Measurements from ENCODE around the gene TREM1. TPM values are rescaled to one million over a fixed set of nuclear protein-coding genes. Genes with fewer than 3 reads are reported as not detected.
"Not testable (repeated sequence)": the region's sequence is repeated elsewhere in the genome, so short reads cannot be mapped to it uniquely, and the experiment has no call there.

The TREM1 gene
- total and polyA plus RNA-seq, 4 experiments from 2014 or later = not detected

DNA sequence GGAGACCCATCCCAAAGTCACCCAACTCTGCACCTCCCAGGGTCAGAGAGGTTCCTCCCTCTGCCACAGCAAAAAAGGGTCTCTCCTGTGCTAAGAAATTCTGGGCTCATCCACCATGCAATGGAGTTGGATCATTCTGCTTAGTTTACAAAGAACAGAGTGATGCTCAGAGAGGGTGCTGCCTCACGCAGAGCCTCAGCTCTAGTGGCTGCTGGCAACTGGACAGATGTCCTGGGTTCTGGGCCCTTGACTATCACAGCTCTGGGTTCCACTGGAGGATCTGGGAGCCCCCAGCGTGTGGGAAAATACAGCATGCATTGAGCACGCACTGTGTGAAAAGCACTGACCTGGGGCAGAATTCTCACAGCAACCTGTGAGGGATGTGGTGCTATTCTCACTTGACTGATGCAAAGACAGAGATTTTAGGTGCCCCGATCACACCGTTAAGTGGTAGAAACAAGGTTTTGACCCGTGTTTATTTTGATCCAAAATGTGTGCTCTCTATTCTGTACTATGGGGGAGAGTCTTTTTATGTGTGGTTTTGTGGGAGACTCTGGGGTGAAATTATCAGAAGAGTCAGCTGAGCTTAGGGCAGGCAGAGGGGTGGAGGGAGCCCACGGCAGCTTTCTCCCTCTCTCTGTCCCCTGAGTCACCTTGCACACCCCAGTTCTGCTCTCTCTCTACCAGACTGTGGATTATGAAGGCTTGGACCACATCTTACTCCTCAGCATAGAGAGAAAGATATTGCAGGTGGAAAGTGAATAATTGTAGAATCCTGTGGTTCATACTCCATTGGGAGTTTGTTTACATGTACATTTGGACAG lies 38.4 kb downstream of the TREM1 start:
- CTCF ChIA-PET (ENCODE audit: partially characterized antibody) = no interaction called here
- Histone ChIP-seq H3K9me3 (ENCODE audit: control insufficient read depth in 1 of 2, low read length in 2 of 2) (no peaks in the 10 kb centered on the region), H3K4me3 (ENCODE audit: low read length in 2 of 2) (no peak overlapping the region), H3K36me3 (ENCODE audit: insufficient read depth, low read length) (no peaks in the 10 kb centered on the region), H3K4me1 (ENCODE audit: insufficient read depth, low read length) (peaks cover 9% of the 10 kb centered on the region), H3K27me3 (ENCODE audit: insufficient read depth, low read length) (peaks cover 5% of the 10 kb centered on the region), H3K27ac (ENCODE audit: low read depth, low read length) (no peak overlapping the region)
- H3K4me1 Mint-ChIP-seq = peaks cover 13 to 18% (median 16%) of the 10 kb centered on the region in 4 donors
- no peaks in the 10 kb centered on the region for H3K36me3 Mint-ChIP-seq
- no peak for DNase-seq
- H3K9me3 Mint-ChIP-seq = peaks cover 0 to 3% (median 0%) of the 10 kb centered on the region in 8 donors
- H3K27ac Mint-ChIP-seq = peak overlapping the region in 3 of 7 donors; percentile 9 to 34 (median 30)
- H3K4me3 Mint-ChIP-seq = no peak overlapping the region
- peaks cover 0 to 7% of the 10 kb centered on the region in 2 donors for H3K27me3 Mint-ChIP-seq
- intact Hi-C loops (cut with micrococcal nuclease) = no loop called here
- POLR2A ChIA-PET (ENCODE audit: partially characterized antibody) = no interaction called here

GRCh38 chr6:41247288-41247865 lies 39.1 kb downstream of the TREM1 start:
- Mint-ChIP-seq H3K9me3 (peaks cover 0 to 3% (median 0%) of the 10 kb centered on the region in 8 donors), H3K36me3 (no peaks in the 10 kb centered on the region), H3K4me3 (no peak overlapping the region), H3K27ac (peak overlapping the region in 4 of 7 donors; percentile 9 to 60 (median 30)), H3K27me3 (peaks cover 0 to 5% of the 10 kb centered on the region in 2 donors), H3K4me1 (peaks cover 13 to 18% (median 16%) of the 10 kb centered on the region in 4 donors)
- DNase-seq = no peak
- POLR2A ChIA-PET (ENCODE audit: partially characterized antibody) = no interaction called here
- CTCF ChIA-PET (ENCODE audit: partially characterized antibody) = no interaction called here
- H3K4me3 ChIP-seq (ENCODE audit: low read length in 2 of 2) = no peak overlapping the region
- intact Hi-C loops (cut with micrococcal nuclease) = no loop called here
- no peak overlapping the region for H3K27ac ChIP-seq (ENCODE audit: low read depth, low read length)
- peaks cover 5% of the 10 kb centered on the region for H3K27me3 ChIP-seq (ENCODE audit: insufficient read depth, low read length)
- no peaks in the 10 kb centered on the region for H3K36me3 ChIP-seq (ENCODE audit: insufficient read depth, low read length)
- H3K9me3 ChIP-seq (ENCODE audit: control insufficient read depth in 1 of 2, low read length in 2 of 2) = no peaks in the 10 kb centered on the region
- H3K4me1 ChIP-seq (ENCODE audit: insufficient read depth, low read length) = peaks cover 9% of the 10 kb centered on the region

DNA sequence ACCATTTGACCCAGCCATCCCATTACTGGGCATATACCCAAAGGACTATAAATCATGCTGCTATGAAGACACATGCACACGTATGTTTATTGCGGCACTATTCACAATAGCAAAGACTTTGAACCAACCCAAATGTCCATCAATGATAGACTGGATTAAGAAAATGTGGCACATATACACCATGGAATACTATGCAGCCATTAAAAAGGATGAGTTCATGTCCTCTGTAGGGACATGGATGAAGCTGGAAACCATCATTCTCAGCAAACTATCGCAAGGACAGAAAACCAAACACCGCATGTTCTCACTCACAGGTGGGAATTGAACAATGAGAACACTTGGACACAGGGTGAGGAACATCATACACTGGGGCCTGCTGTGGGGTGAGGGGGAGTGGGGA lies 40.0 kb downstream of the TREM1 start:
- H3K4me1 ChIP-seq (ENCODE audit: insufficient read depth, low read length); H3K4me3 Mint-ChIP-seq; H3K36me3 Mint-ChIP-seq; H3K4me3 ChIP-seq (ENCODE audit: low read length in 2 of 2); H3K9me3 ChIP-seq (ENCODE audit: control insufficient read depth in 1 of 2, low read length in 2 of 2); POLR2A ChIA-PET (ENCODE audit: partially characterized antibody); H3K36me3 ChIP-seq (ENCODE audit: insufficient read depth, low read length); H3K27me3 ChIP-seq (ENCODE audit: insufficient read depth, low read length); H3K27ac Mint-ChIP-seq; DNase-seq; CTCF ChIA-PET (ENCODE audit: partially characterized antibody); intact Hi-C loops (cut with micrococcal nuclease); H3K9me3 Mint-ChIP-seq; H3K27me3 Mint-ChIP-seq; H3K27ac ChIP-seq (ENCODE audit: low read depth, low read length): not testable (repeated sequence)
- H3K4me1 Mint-ChIP-seq = peaks cover 15 to 18% (median 16%) of the 10 kb centered on the region in 4 donors

DNA sequence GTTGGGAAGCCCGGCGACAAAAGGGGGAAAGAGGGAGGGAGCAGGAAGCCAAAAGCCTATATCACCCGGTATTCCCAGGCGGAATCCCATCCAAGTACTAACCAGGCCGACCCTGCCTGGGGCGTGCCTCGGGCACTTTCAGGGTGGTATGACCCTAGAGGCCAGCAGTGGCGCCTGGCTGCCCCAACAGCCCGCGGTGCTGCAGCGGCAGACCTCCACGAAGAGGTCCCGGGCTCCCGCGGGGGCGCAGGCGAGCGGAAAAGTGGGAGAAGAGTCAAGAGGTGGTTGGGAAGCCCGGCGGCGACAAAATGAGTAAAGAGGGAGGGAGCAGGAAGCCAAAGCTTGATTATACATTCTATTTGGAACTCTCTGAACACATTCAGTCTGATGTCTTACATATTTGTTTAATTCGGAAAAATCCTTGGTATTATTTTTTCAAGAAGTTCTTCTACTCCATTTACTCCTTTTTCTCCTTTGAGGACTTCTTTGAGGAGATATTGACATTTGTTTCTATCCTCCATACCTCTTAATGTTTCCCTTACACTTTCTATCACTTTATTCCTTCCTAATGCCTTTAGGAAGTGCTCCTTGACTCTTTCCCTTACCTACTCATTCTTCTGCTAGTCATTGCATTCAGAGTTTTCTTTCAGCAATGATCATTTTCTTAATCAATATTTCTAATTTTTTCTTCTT lies 46.9 kb downstream of the TREM1 start:
- Mint-ChIP-seq H3K27me3 (peaks cover 26 to 34% of the 10 kb centered on the region in 2 donors), H3K9me3 (peaks cover 0 to 4% (median 0%) of the 10 kb centered on the region in 8 donors), H3K4me1 (peaks cover 0 to 4% (median 3%) of the 10 kb centered on the region in 4 donors), H3K4me3 (no peak overlapping the region), H3K36me3 (no peaks in the 10 kb centered on the region), H3K27ac (no peak overlapping the region)
- Histone ChIP-seq H3K9me3 (ENCODE audit: control insufficient read depth in 1 of 2, low read length in 2 of 2) (no peaks in the 10 kb centered on the region), H3K27me3 (ENCODE audit: insufficient read depth, low read length) (peaks cover 11% of the 10 kb centered on the region), H3K4me1 (ENCODE audit: insufficient read depth, low read length) (no peaks in the 10 kb centered on the region), H3K36me3 (ENCODE audit: insufficient read depth, low read length) (no peaks in the 10 kb centered on the region), H3K4me3 (ENCODE audit: low read length in 2 of 2) (no peak overlapping the region), H3K27ac (ENCODE audit: low read depth, low read length) (no peak overlapping the region)
- CTCF ChIA-PET (ENCODE audit: partially characterized antibody) = interaction anchor here (0.9 to 1.1 kb wide), 2 partner anchors 48 to 56 kb away, joined by 3 read pairs; no protein-coding TSS in a partner anchor
- POLR2A ChIA-PET (ENCODE audit: partially characterized antibody) = no interaction called here
- intact Hi-C loops (cut with micrococcal nuclease) = no loop called here
- no peak for DNase-seq

- Mint-ChIP-seq H3K36me3 (no peaks in the 10 kb centered on the region), H3K9me3 (peaks cover 0 to 4% (median 0%) of the 10 kb centered on the region in 8 donors), H3K27me3 (peaks cover 22 to 34% of the 10 kb centered on the region in 2 donors), H3K4me3 (no peak overlapping the region), H3K27ac (no peak overlapping the region), H3K4me1 (peaks cover 0 to 4% (median 3%) of the 10 kb centered on the region in 4 donors)
- Histone ChIP-seq H3K27me3 (ENCODE audit: insufficient read depth, low read length) (peaks cover 11% of the 10 kb centered on the region), H3K27ac (ENCODE audit: low read depth, low read length) (no peak overlapping the region), H3K9me3 (ENCODE audit: control insufficient read depth in 1 of 2, low read length in 2 of 2) (no peaks in the 10 kb centered on the region), H3K36me3 (ENCODE audit: insufficient read depth, low read length) (no peaks in the 10 kb centered on the region), H3K4me3 (ENCODE audit: low read length in 2 of 2) (no peak overlapping the region), H3K4me1 (ENCODE audit: insufficient read depth, low read length) (no peaks in the 10 kb centered on the region)
- CTCF ChIA-PET (ENCODE audit: partially characterized antibody) = interaction anchor here (1.8 kb wide), 1 partner anchor 55 kb away, joined by 4 read pairs; no protein-coding TSS in a partner anchor
- intact Hi-C loops (cut with micrococcal nuclease) = no loop called here
- POLR2A ChIA-PET (ENCODE audit: partially characterized antibody) = no interaction called here
- DNase-seq = no peak
These were observed 49.4 kb downstream of the TREM1 start for GRCh38 chr6:41237128-41237527.

GRCh38 chr6:41236276-41236675 lies 50.2 kb downstream of the TREM1 start:
- Mint-ChIP-seq H3K27ac (no peak overlapping the region), H3K9me3 (peaks cover 0 to 4% (median 0%) of the 10 kb centered on the region in 8 donors), H3K27me3 (peaks cover 25 to 30% of the 10 kb centered on the region in 2 donors), H3K4me1 (peaks cover 0 to 4% (median 2%) of the 10 kb centered on the region in 4 donors), H3K4me3 (no peak overlapping the region), H3K36me3 (no peaks in the 10 kb centered on the region)
- no peaks in the 10 kb centered on the region for H3K36me3 ChIP-seq (ENCODE audit: insufficient read depth, low read length)
- POLR2A ChIA-PET (ENCODE audit: partially characterized antibody) = interaction anchor here (1.0 kb wide), 1 partner anchor 59 kb away, joined by 3 read pairs; no protein-coding TSS in a partner anchor
- H3K27me3 ChIP-seq (ENCODE audit: insufficient read depth, low read length) = peaks cover 11% of the 10 kb centered on the region
- intact Hi-C loops (cut with micrococcal nuclease) = no loop called here
- H3K4me1 ChIP-seq (ENCODE audit: insufficient read depth, low read length) = no peaks in the 10 kb centered on the region
- no peak overlapping the region for H3K27ac ChIP-seq (ENCODE audit: low read depth, low read length)
- H3K9me3 ChIP-seq (ENCODE audit: control insufficient read depth in 1 of 2, low read length in 2 of 2) = no peaks in the 10 kb centered on the region
- no peak for DNase-seq
- no peak overlapping the region for H3K4me3 ChIP-seq (ENCODE audit: low read length in 2 of 2)
- CTCF ChIA-PET (ENCODE audit: partially characterized antibody) = no interaction called here

DNA sequence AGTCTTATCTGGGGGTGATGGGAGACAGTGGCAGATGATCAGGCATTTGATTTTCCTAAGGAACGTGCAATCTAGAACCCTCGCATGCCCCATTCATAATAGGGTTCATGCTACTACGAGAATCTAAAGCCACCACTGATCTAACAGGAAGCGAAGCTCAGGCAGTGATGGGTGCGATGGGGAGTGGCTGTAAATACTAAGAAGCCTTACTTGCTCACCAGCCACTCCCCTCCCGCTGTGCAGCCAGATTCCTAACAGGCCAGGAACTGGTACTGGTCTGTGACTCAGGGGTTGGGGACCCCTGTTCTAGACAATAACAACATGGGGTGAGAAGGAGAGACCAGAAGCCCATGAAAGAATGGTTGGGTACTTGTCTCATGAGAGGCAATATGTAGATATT lies 53.8 kb downstream of the TREM1 start:
- POLR2A ChIA-PET (ENCODE audit: partially characterized antibody) = no interaction called here
- CTCF ChIA-PET (ENCODE audit: partially characterized antibody) = no interaction called here

More for the DNA sequence above, 53.8 kb downstream of the TREM1 start:
- H3K9me3 Mint-ChIP-seq = peaks cover 0 to 1% (median 0%) of the 10 kb centered on the region in 8 donors
- peaks cover 0 to 4% (median 2%) of the 10 kb centered on the region in 4 donors for H3K4me1 Mint-ChIP-seq
- intact Hi-C loops (cut with micrococcal nuclease) = no loop called here
- H3K27me3 Mint-ChIP-seq = peaks cover 10 to 25% of the 10 kb centered on the region in 2 donors
- no peaks in the 10 kb centered on the region for H3K36me3 ChIP-seq (ENCODE audit: insufficient read depth, low read length)
- no peak overlapping the region for H3K4me3 ChIP-seq (ENCODE audit: low read length in 2 of 2)
- no peaks in the 10 kb centered on the region for H3K27me3 ChIP-seq (ENCODE audit: insufficient read depth, low read length)
- H3K36me3 Mint-ChIP-seq = no peaks in the 10 kb centered on the region
- H3K27ac ChIP-seq (ENCODE audit: low read depth, low read length) = no peak overlapping the region
- DNase-seq = no peak
- H3K9me3 ChIP-seq (ENCODE audit: control insufficient read depth in 1 of 2, low read length in 2 of 2) = no peaks in the 10 kb centered on the region
- no peaks in the 10 kb centered on the region for H3K4me1 ChIP-seq (ENCODE audit: insufficient read depth, low read length)
- H3K4me3 Mint-ChIP-seq = no peak overlapping the region
- no peak overlapping the region for H3K27ac Mint-ChIP-seq

Data from CD4-positive, alpha-beta memory T cell (primary cell).